Adrenal gland (tissue), 5 donors: Measurements from ENCODE around the gene MAP2K6.

Experiments
- CTCF ChIP-seq, 6 experiments: fragments of 450-650 bp in 4 of 6; fragments of 200-600 bp in 2 of 6; sonication (generic) in 1 of 6; IDR thresholded peaks; 1 replicate in 5 of 6; 2 replicates in 1 of 6; pipeline versions ENCODE4 v1.5.1 to v1.8.0; 2016 to 2021; ENCODE audit warnings: antibody characterized with exemption in 6 of 6, mild to moderate bottlenecking in 2 of 6, moderate library complexity in 1 of 6
- POLR2A ChIP-seq, 2 donors: fragments of 450-650 bp; IDR thresholded peaks; one replicate each; pipeline ENCODE4 v1.6.1; 2017; ENCODE audit warnings: antibody characterized with exemption in 2 of 2, mild to moderate bottlenecking in 2 of 2, moderate library complexity in 1 of 2
- donor health status: DM: no; HTN: no; CAD: no.

GRCh38 chr17:69462882-69463281 is 48.4 kb downstream of the MAP2K6 start:
- TF ChIP-seq POLR2A (IDR thresholded peaks at IDR 0.05) = no peak
- TF ChIP-seq CTCF (IDR thresholded peaks at IDR 0.05) = no peak
